CD14-positive monocyte (primary cell): ENCODE data around the gene ZNF473. TPM values are rescaled to one million over a fixed set of nuclear protein-coding genes. Genes with fewer than 3 reads are reported as not detected.
A peak's percentile ranks its signal among the peaks of the same experiment; 100 is the strongest.

Experiments
- DNase-seq, 3 donors: peaks; one replicate each; pipeline ENCODE4 v3.0.0-alpha.2; 2011 to 2022
- H2AFZ ChIP-seq: 2 replicates; pipeline ENCODE4 v1.6.0; 2012; ENCODE audit warnings: mild to moderate bottlenecking, low read depth, low read length, inconsistent platforms; ENCODE audit not compliant: insufficient read depth, poor library complexity, severe bottlenecking
- H3K27ac ChIP-seq, 2 donors: 1 replicate in 1 of 2; 2 replicates in 1 of 2; pipeline ENCODE4 v1.5.1; 2012 to 2013; ENCODE audit warnings: low read length in 2 of 2, control low read depth in 1 of 2, inconsistent platforms in 1 of 2, low read depth in 1 of 2, mild to moderate bottlenecking in 1 of 2
- H3K27me3 ChIP-seq, 2 donors: one replicate each; pipeline versions ENCODE4 v1.6.0 to v1.6.1; 2011 to 2013; ENCODE audit warnings: low read length in 2 of 2; ENCODE audit not compliant: control insufficient read depth in 2 of 2, insufficient read depth in 2 of 2
- H3K36me3 ChIP-seq, 2 donors: replicated peaks in 1 of 2; 1 replicate in 1 of 2; 2 replicates in 1 of 2; pipeline versions ENCODE4 v1.5.1 to v1.6.1; 2012 to 2013; ENCODE audit warnings: low read length in 2 of 2, control low read depth in 1 of 2, inconsistent platforms in 1 of 2, mild to moderate bottlenecking in 1 of 2; ENCODE audit not compliant: insufficient read depth in 2 of 2, control insufficient read depth in 1 of 2
- H3K4me1 ChIP-seq, 2 donors: 1 replicate in 1 of 2; 2 replicates in 1 of 2; pipeline versions ENCODE4 v1.5.1 to v1.6.1; 2012 to 2013; ENCODE audit warnings: low read length in 2 of 2, control low read depth in 1 of 2, inconsistent platforms in 1 of 2, mild to moderate bottlenecking in 1 of 2, moderate library complexity in 1 of 2; ENCODE audit not compliant: insufficient read depth in 2 of 2, control insufficient read depth in 1 of 2
- H3K4me2 ChIP-seq: replicated peaks from 2 replicates; pipeline ENCODE3; 2012; ENCODE audit warnings: low read length, moderate library complexity, mild to moderate bottlenecking; ENCODE audit not compliant: poor library complexity, severe bottlenecking; ENCODE audit errors: extremely low read depth
- H3K4me3 ChIP-seq, 3 experiments: fragments of 200-600 bp in 1 of 3; sonication (generic) in 1 of 3; replicated peaks in 1 of 3; 1 replicate in 2 of 3; 2 replicates in 1 of 3; pipeline ENCODE4 v1.5.1; 2011 to 2013; ENCODE audit warnings: low read length in 3 of 3, mild to moderate bottlenecking in 3 of 3, control low read depth in 2 of 3, low read depth in 2 of 3, inconsistent platforms in 1 of 3, moderate library complexity in 1 of 3
- H3K79me2 ChIP-seq: 2 replicates; pipeline ENCODE4 v1.6.0; 2012; ENCODE audit warnings: mild to moderate bottlenecking, control low read depth, inconsistent platforms, low read length, moderate library complexity; ENCODE audit not compliant: insufficient read depth
- H3K9ac ChIP-seq: 2 replicates; pipeline ENCODE4 v1.6.0; 2017; ENCODE audit warnings: low read length, mild to moderate bottlenecking; ENCODE audit not compliant: insufficient read depth, poor library complexity, severe bottlenecking
- H3K9me3 ChIP-seq, 2 donors: replicated peaks in 1 of 2; 1 replicate in 1 of 2; 2 replicates in 1 of 2; pipeline versions ENCODE4 v1.5.1 to v1.6.1; 2012 to 2013; ENCODE audit warnings: low read length in 2 of 2, control low read depth in 1 of 2; ENCODE audit not compliant: control insufficient read depth in 1 of 2, insufficient read depth in 1 of 2
- H4K20me1 ChIP-seq: 2 replicates; pipeline ENCODE4 v1.6.0; 2012; ENCODE audit warnings: mild to moderate bottlenecking, low read length, control low read depth, moderate library complexity; ENCODE audit not compliant: insufficient read depth
- H3K27ac Mint-ChIP-seq, 7 donors: one replicate each; pipeline ENCODE4 v1.8.0; 2020; ENCODE audit warnings: mild to moderate bottlenecking in 7 of 7, mixed read lengths in 7 of 7, moderate library complexity in 6 of 7, inconsistent platforms in 2 of 7
- H3K27me3 Mint-ChIP-seq, 3 donors: one replicate each; pipeline ENCODE4 v1.8.0; 2021 to 2022; ENCODE audit warnings: low read depth in 3 of 3, mild to moderate bottlenecking in 3 of 3, mixed read lengths in 3 of 3, moderate library complexity in 3 of 3, inconsistent platforms in 1 of 3
- H3K36me3 Mint-ChIP-seq, 2 donors: one replicate each; pipeline ENCODE4 v1.8.0; 2020; ENCODE audit warnings: mixed read lengths in 2 of 2, inconsistent platforms in 1 of 2, mild to moderate bottlenecking in 1 of 2
- H3K4me1 Mint-ChIP-seq: one replicate; pipeline ENCODE4 v1.8.0; 2020; ENCODE audit warnings: mild to moderate bottlenecking, mixed read lengths
- H3K4me3 Mint-ChIP-seq, 2 donors: one replicate each; pipeline ENCODE4 v1.8.0; 2020; ENCODE audit warnings: mild to moderate bottlenecking in 2 of 2, mixed read lengths in 2 of 2, moderate library complexity in 1 of 2
- H3K9me3 Mint-ChIP-seq, 7 donors: one replicate each; pipeline ENCODE4 v1.8.0; 2020 to 2022; ENCODE audit warnings: mixed read lengths in 7 of 7, mild to moderate bottlenecking in 6 of 7, moderate library complexity in 6 of 7, inconsistent platforms in 2 of 7
- WGBS: methylation state at CpG from one replicate; pipeline ENCODE4 v1.1.5; 2013; ENCODE audit warnings: missing lambda C conversion rate; ENCODE audit not compliant: insufficient coverage; 5-methylcytosine and 5-hydroxymethylcytosine counted together
- intact Hi-C, 2 donors: fragments of 100-400 bp; cut with micrococcal nuclease; formaldehyde crosslinking; loops; one replicate each; pipeline versions ENCODE4 v1.15.0 to v1.15.1; 2023
- polyA plus RNA-seq, 3 donors: library from polyadenylated mRNA; depleted of rRNA in 1 of 3; unstranded in 2 of 3; stranded (reverse) in 1 of 3; fragments of 300-500 nt in 2 of 3; fragments of >200 nt in 1 of 3; fragmentation: Illumina TruSeq in 2 of 3; gene quantifications; 1 replicate in 2 of 3; 2 replicates in 1 of 3; pipeline ENCODE4 v1.2.3, GENCODE V29; 2012 to 2021
- TF ChIP-seq, protein P1 (sequence below): fragments of 200-600 bp; IDR thresholded peaks from one replicate; pipeline ENCODE4 v1.8.0; 2022; ENCODE audit warnings: antibody characterized with exemption, mild to moderate bottlenecking

Gene ZNF473
- polyA plus RNA-seq, 3 donors, result 0.73 to 2.3 (median 1.6) TPM

DNA sequence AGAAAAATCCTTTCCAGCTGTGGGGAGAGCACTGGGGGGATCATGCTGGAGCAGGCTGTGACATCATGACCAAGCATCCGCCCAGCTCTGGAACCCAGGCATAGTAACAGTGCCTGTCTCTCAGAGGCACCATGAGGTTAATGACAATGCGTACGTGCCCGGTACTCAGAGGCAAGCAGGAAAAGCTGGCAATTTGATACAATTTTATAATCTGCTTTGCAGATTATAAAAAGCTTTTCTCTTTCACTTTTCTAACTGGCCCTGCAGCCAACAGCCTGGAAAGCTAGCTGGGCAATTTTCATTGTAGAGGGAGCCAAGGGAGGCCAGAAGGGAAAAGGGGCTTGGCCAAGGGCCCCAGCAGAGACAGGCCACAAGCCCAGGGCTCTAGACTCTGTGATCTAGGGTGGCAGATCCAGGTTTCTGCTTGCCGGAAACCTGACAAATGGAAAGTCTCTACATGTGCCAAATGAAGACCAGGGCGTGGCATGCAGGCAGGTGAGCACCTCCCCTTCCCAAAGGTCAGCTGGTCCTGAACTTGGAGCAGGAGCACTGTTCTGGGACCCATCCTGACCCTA is 23.3 kb upstream of the ZNF473 start:
- no peak overlapping the region for H3K4me3 ChIP-seq
- H3K36me3 ChIP-seq, result peaks cover 67 to 97% of the 10 kb centered on the region in 2 donors
- no peak overlapping the region for H3K27ac ChIP-seq
- peaks cover 27% of the 10 kb centered on the region for H3K4me1 Mint-ChIP-seq
- H3K9me3 ChIP-seq, result no peaks in the 10 kb centered on the region
- no peak overlapping the region for H3K4me3 Mint-ChIP-seq
- 98% methylated on average over 3 of the region's 6 CpGs for WGBS
- no peak overlapping the region for H2AFZ ChIP-seq
- peaks cover 21 to 38% of the 10 kb centered on the region in 2 donors for H3K4me1 ChIP-seq
- peak overlapping the region in 2 of 7 donors; percentile 6 to 42 for H3K27ac Mint-ChIP-seq
- DNase-seq, result no peak
- peaks cover 0 to 3% (median 0%) of the 10 kb centered on the region in 3 donors for H3K27me3 Mint-ChIP-seq
- H3K79me2 ChIP-seq, result no peaks in the 10 kb centered on the region
- H4K20me1 ChIP-seq, result peaks cover 77% of the 10 kb centered on the region
- peaks cover 80 to 97% of the 10 kb centered on the region in 2 donors for H3K36me3 Mint-ChIP-seq
- H3K9me3 Mint-ChIP-seq, result peaks cover 0 to 1% (median 0%) of the 10 kb centered on the region in 7 donors
- intact Hi-C loops, result no loop called here
- no peak overlapping the region for H3K9ac ChIP-seq
- H3K27me3 ChIP-seq, result no peaks in the 10 kb centered on the region
- TF ChIP-seq, protein P1, sequence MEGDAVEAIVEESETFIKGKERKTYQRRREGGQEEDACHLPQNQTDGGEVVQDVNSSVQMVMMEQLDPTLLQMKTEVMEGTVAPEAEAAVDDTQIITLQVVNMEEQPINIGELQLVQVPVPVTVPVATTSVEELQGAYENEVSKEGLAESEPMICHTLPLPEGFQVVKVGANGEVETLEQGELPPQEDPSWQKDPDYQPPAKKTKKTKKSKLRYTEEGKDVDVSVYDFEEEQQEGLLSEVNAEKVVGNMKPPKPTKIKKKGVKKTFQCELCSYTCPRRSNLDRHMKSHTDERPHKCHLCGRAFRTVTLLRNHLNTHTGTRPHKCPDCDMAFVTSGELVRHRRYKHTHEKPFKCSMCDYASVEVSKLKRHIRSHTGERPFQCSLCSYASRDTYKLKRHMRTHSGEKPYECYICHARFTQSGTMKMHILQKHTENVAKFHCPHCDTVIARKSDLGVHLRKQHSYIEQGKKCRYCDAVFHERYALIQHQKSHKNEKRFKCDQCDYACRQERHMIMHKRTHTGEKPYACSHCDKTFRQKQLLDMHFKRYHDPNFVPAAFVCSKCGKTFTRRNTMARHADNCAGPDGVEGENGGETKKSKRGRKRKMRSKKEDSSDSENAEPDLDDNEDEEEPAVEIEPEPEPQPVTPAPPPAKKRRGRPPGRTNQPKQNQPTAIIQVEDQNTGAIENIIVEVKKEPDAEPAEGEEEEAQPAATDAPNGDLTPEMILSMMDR, result no peak
- no peak overlapping the region for H3K4me2 ChIP-seq

DNA sequence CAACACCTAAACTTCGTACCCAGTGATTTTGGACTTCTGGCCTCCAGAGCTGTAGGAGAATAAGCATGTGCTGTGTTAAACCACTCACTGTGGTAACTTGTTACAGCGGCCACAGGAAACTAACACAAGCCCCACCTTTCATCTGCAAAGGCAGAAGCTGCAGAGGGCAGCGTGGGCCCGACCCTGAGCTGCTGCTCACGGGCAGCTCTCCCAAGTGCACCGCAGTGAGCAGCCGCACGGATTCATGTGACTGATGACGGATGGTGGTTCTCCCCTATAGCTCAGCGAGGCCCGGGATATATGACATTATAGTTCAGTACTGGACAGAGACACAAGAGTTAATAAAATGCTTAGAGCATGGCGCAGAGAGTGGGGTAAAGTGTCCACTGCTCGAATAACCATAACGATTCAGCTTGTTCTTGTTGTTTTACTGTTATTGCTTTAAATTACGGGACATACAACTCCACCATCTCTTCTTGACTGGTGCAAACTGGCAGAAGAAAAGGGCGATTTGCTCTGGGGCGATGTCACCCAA is 22.5 kb upstream of the ZNF473 start:
- peaks cover 21 to 38% of the 10 kb centered on the region in 2 donors for H3K4me1 ChIP-seq
- H3K9me3 ChIP-seq, result no peaks in the 10 kb centered on the region
- H3K36me3 Mint-ChIP-seq, result peaks cover 82 to 97% of the 10 kb centered on the region in 2 donors
- no peaks in the 10 kb centered on the region for H3K79me2 ChIP-seq
- no peak overlapping the region for H3K27ac ChIP-seq
- peaks cover 73 to 97% of the 10 kb centered on the region in 2 donors for H3K36me3 ChIP-seq
- H3K27me3 ChIP-seq, result no peaks in the 10 kb centered on the region
- peaks cover 27% of the 10 kb centered on the region for H3K4me1 Mint-ChIP-seq
- no peak for DNase-seq
- no peak overlapping the region for H3K4me3 ChIP-seq
- peaks cover 0 to 3% (median 0%) of the 10 kb centered on the region in 3 donors for H3K27me3 Mint-ChIP-seq
- intact Hi-C loops, result no loop called here
- no peak overlapping the region for H3K9ac ChIP-seq
- H4K20me1 ChIP-seq, result peaks cover 77% of the 10 kb centered on the region
- H2AFZ ChIP-seq, result no peak overlapping the region
- WGBS, result 83% methylated on average over 15 of the region's 17 CpGs
- no peak overlapping the region for H3K27ac Mint-ChIP-seq
- peaks cover 0 to 1% (median 0%) of the 10 kb centered on the region in 7 donors for H3K9me3 Mint-ChIP-seq
- no peak overlapping the region for H3K4me2 ChIP-seq
- no peak overlapping the region for H3K4me3 Mint-ChIP-seq
- TF ChIP-seq, protein P1, result no peak
